GM06990 (cell line): Measurements from ENCODE around the gene SUMO3.

ENCODE experiments used
- DNase-seq: peaks from one replicate; pipeline ENCODE4 v3.0.0-alpha.2; 2011; ENCODE audit not compliant: insufficient read length; ENCODE audit errors: extremely low read depth
- H3K27me3 ChIP-seq: replicated peaks from 2 replicates; pipeline ENCODE4 v1.6.0; 2011; ENCODE audit warnings: low read length; ENCODE audit not compliant: control insufficient read depth, insufficient read depth
- H3K36me3 ChIP-seq: 2 replicates; pipeline ENCODE4 v1.5.1; 2011; ENCODE audit warnings: low read length; ENCODE audit not compliant: control insufficient read depth, insufficient read depth
- H3K4me3 ChIP-seq: replicated peaks from 2 replicates; pipeline ENCODE4 v1.5.1; 2011; ENCODE audit warnings: low read depth, mild to moderate bottlenecking, control low read depth, low read length
- CTCF ChIP-seq: IDR thresholded peaks from 2 replicates; pipeline ENCODE4 v1.5.1; 2011; ENCODE audit warnings: low read length, control low read depth, mild to moderate bottlenecking, inconsistent platforms; ENCODE audit not compliant: insufficient read depth, poor library complexity, severe bottlenecking

The SUMO3 gene

GRCh38 chr21:44817914-44818639 is at the start of gene SUMO3:
TSS of gene SUMO3 (minus strand) at chr21:44818062. CDS start at chr21:44817968, 94 bp downstream.
- no peak for TF ChIP-seq CTCF
- H3K36me3 ChIP-seq: no peaks in the 10 kb centered on the region; the same call in 1 of the 2 replicates
- peak; percentile 90 for DNase-seq
- H3K27me3 ChIP-seq: no peaks in the 10 kb centered on the region
- peak within 1 kb of the TSS; percentile 71 for H3K4me3 ChIP-seq

- TF ChIP-seq CTCF: no peak
- H3K36me3 ChIP-seq: peaks cover 4% of the 10 kb centered on the region
- DNase-seq: no peak
- no peak overlapping the region for H3K4me3 ChIP-seq
- H3K27me3 ChIP-seq: no peaks in the 10 kb centered on the region
These were observed 49.6 kb upstream of the SUMO3 start for GRCh38 chr21:44867464-44867863.

GRCh38 chr21:44866780-44867179 is 48.9 kb upstream of the SUMO3 start:
- no peak overlapping the region for H3K4me3 ChIP-seq
- no peak for DNase-seq
- no peak for TF ChIP-seq CTCF
- peaks cover 4% of the 10 kb centered on the region for H3K36me3 ChIP-seq
- H3K27me3 ChIP-seq: no peaks in the 10 kb centered on the region

GRCh38 chr21:44865561-44866280 is 47.9 kb upstream of the SUMO3 start:
- Histone ChIP-seq H3K27me3 (no peaks in the 10 kb centered on the region), H3K4me3 (no peak overlapping the region), H3K36me3 (peaks cover 4% of the 10 kb centered on the region)
- DNase-seq: no peak
- no peak for TF ChIP-seq CTCF

- Histone ChIP-seq H3K4me3 (no peak overlapping the region), H3K36me3 (peaks cover 13% of the 10 kb centered on the region), H3K27me3 (no peaks in the 10 kb centered on the region)
- TF ChIP-seq CTCF: no peak
- DNase-seq: no peak
These were observed 45.2 kb upstream of the SUMO3 start for GRCh38 chr21:44862869-44863685.
